A549 (cell line): Measurements from ENCODE around the gene SPP2. TPM values are rescaled to one million over a fixed set of nuclear protein-coding genes. Genes with fewer than 3 reads are reported as not detected.

ENCODE experiments used
- ATAC-seq, 2 experiments: fragments of 200-7000 bp in 1 of 2; fragments of >200 bp in 1 of 2; cut with Nextera tagmentation in 1 of 2; cut with Tn5 transposase in 1 of 2; 3 replicates each; pipeline versions ENCODE4 v1.8.0 to v1.9.1; 2018 to 2020; ENCODE audit warnings: mild to moderate bottlenecking in 1 of 2, moderate library complexity in 1 of 2
- CTCF ChIA-PET: fragments of 300-600 bp; sonication (Branson Sonifier 250); formaldehyde crosslinking; extraction: SDS; loops from one replicate; lab custom pipeline; 2021; ENCODE audit warnings: antibody characterized with exemption, inconsistent platforms; lab: Yijun Ruan, JAX
- POLR2A ChIA-PET: fragments of 350-600 bp; formaldehyde crosslinking; extraction: SDS; loops from one replicate; lab custom pipeline; 2021; ENCODE audit warnings: antibody characterized with exemption, inconsistent platforms; lab: Yijun Ruan, JAX
- DNase-seq, 2 experiments: peaks; one replicate each; pipeline versions ENCODE4 v3.0.0 to v3.0.0-alpha.2; 2011 to 2016; ENCODE audit warnings: low read depth in 1 of 2, low spot score in 1 of 2
- FAIRE-seq: peaks from 2 replicates; lab custom pipeline; 2011; peaks lifted over from hg19 to GRCh38; lab: Jason Lieb, UNC
- H3K27ac ChIP-seq, 2 experiments: fragments of >200 bp; sonication (Bioruptor Twin); formaldehyde crosslinking; 3 replicates each; pipeline ENCODE4 v1.5.1; 2016 to 2017
- H3K4me1 ChIP-seq: fragments of >200 bp; sonication (Bioruptor Twin); formaldehyde crosslinking; 3 replicates; pipeline ENCODE4 v1.6.1; 2016
- H3K4me2 ChIP-seq: fragments of >200 bp; sonication (Bioruptor Twin); formaldehyde crosslinking; 3 replicates; pipeline ENCODE4 v1.6.1; 2016
- H3K4me3 ChIP-seq: fragments of >200 bp; sonication (Bioruptor Twin); formaldehyde crosslinking; 3 replicates; pipeline ENCODE4 v1.5.1; 2016
- H3K9me3 ChIP-seq: fragments of >200 bp; sonication (Bioruptor Twin); formaldehyde crosslinking; 3 replicates; pipeline ENCODE4 v1.6.1; 2016
- ATOH8 ChIP-seq: fragments of 250-450 bp; sonication (Bioruptor Pico); IDR thresholded peaks from 2 replicates; pipeline ENCODE4 v1.5.0; 2020; ENCODE audit warnings: low read depth, mild to moderate bottlenecking, moderate library complexity
- BCL3 ChIP-seq: fragments of >200 bp; sonication (Bioruptor Twin); formaldehyde crosslinking; IDR thresholded peaks from 3 replicates; pipeline ENCODE4 v1.6.1; 2016
- CHD2 ChIP-seq: fragments of 150-350 bp; IDR thresholded peaks from 2 replicates; pipeline ENCODE4 v1.6.1; 2014; ENCODE audit warnings: low read length; ENCODE audit not compliant: partially characterized antibody
- E2F6 ChIP-seq: IDR thresholded peaks from 2 replicates; pipeline ENCODE4 v1.6.1; 2012; ENCODE audit warnings: low read depth, borderline replicate concordance
- HDAC2 ChIP-seq: fragments of 200-600 bp; sonication (generic); IDR thresholded peaks from 2 replicates; pipeline ENCODE4 v1.6.1; 2016
- HMGXB4 ChIP-seq: fragments of 250-450 bp; sonication (Bioruptor Pico); IDR thresholded peaks from 2 replicates; pipeline ENCODE4 v1.5.0; 2021; ENCODE audit warnings: mild to moderate bottlenecking, moderate library complexity, borderline replicate concordance
- NFE2L2 ChIP-seq: fragments of 150-350 bp; conservative IDR thresholded peaks from 2 replicates; pipeline ENCODE4 v1.6.1; 2014; ENCODE audit warnings: low read length
- NPAS2 ChIP-seq: fragments of 250-450 bp; sonication (Bioruptor Pico); IDR thresholded peaks from 2 replicates; pipeline ENCODE4 v1.8.0; 2022; ENCODE audit warnings: mild to moderate bottlenecking, moderate library complexity, borderline replicate concordance
- POLR2A ChIP-seq: IDR thresholded peaks from 2 replicates; pipeline ENCODE4 v1.6.1; 2012; ENCODE audit warnings: mild to moderate bottlenecking, low read length
- RAD21 ChIP-seq, 2 experiments: fragments of >200 bp in 1 of 2; sonication (Bioruptor Twin) in 1 of 2; formaldehyde crosslinking in 1 of 2; IDR thresholded peaks in 1 of 2; conservative IDR thresholded peaks in 1 of 2; 2 replicates in 1 of 2; 3 replicates in 1 of 2; pipeline ENCODE4 v1.6.1; 2012 to 2018; ENCODE audit warnings: inconsistent platforms in 1 of 2
- REST ChIP-seq: fragments of 200-600 bp; sonication (generic); IDR thresholded peaks from 2 replicates; pipeline ENCODE4 v1.6.1; 2016; ENCODE audit warnings: antibody characterized with exemption, mild to moderate bottlenecking, moderate library complexity
- SMC3 ChIP-seq: fragments of >200 bp; sonication (Bioruptor Twin); formaldehyde crosslinking; IDR thresholded peaks from 3 replicates; pipeline ENCODE4 v1.6.1; 2018; ENCODE audit warnings: inconsistent platforms
- ZNF302 ChIP-seq: fragments of 250-450 bp; sonication (Bioruptor Pico); IDR thresholded peaks from 2 replicates; pipeline ENCODE4 v1.9.0; 2021; ENCODE audit warnings: inconsistent platforms, mild to moderate bottlenecking, moderate library complexity
- ZSCAN20 ChIP-seq: fragments of 250-450 bp; sonication (Bioruptor Pico); IDR thresholded peaks from 2 replicates; pipeline ENCODE4 v1.8.0; 2022; ENCODE audit warnings: mild to moderate bottlenecking, moderate library complexity
- WGBS: methylation state at CpG from one replicate; pipeline ENCODE4 v1.1.6; 2017; ENCODE audit errors: missing lambda C conversion rate; 5-methylcytosine and 5-hydroxymethylcytosine counted together
- polyA plus RNA-seq, 4 experiments: library from polyadenylated mRNA; depleted of rRNA in 3 of 4; stranded (reverse); fragments of >200 nt; fragmentation: RNase III in 1 of 4; extraction: RNeasy Plus Mini Kit Qiagen cat#74134 plus additional on column Dnase treatment in 1 of 4; gene quantifications; 2 replicates in 3 of 4; 3 replicates in 1 of 4; pipeline ENCODE4 v1.2.3, GENCODE V29; 2011 to 2017

Gene SPP2
- polyA plus RNA-seq, 2 of the 4 experiments (the other 2 are of a cell fraction), result not detected

- ChIA-PET CTCF (interaction anchor here (1.2 to 1.6 kb wide), 2 partner anchors 12 to 144 kb away, joined by 3 read pairs; no protein-coding TSS in a partner anchor), POLR2A (no interaction called here)
- H3K4me3 ChIP-seq, result no peak overlapping the region
- DNase-seq (no peak), FAIRE-seq (no peak), ATAC-seq (no peak)
- no peak overlapping the region for H3K4me2 ChIP-seq
- WGBS, result 92% methylated on average over 8 of the region's 8 CpGs
- no peaks in the 10 kb centered on the region for H3K9me3 ChIP-seq
- no peak for TF ChIP-seq BCL3
- no peak for TF ChIP-seq ZSCAN20 (CRISPR knock-in tag)
- no peak for TF ChIP-seq NFE2L2
- no peak for TF ChIP-seq CHD2
- TF ChIP-seq POLR2A, result no peak
- no peak for TF ChIP-seq REST
- TF ChIP-seq HMGXB4, result no peak
- TF ChIP-seq RAD21 (conservative IDR thresholded peaks at IDR 0.05 in 1 of 2, IDR thresholded peaks at IDR 0.05 in 1 of 2), result no peak
- TF ChIP-seq NPAS2 (CRISPR knock-in tag), result no peak
- no peak for TF ChIP-seq SMC3
- peak overlapping the region in 1 of 2 experiments; percentile 34; a peak in 3 of 6 replicates for H3K27ac ChIP-seq
- H3K4me1 ChIP-seq, result peaks cover 19% of the 10 kb centered on the region
Measured at GRCh38 chr2:234001380-234002160, 48.9 kb upstream of the SPP2 start.

- no peak for FAIRE-seq
- TF ChIP-seq ATOH8 (CRISPR knock-in tag) (no peak), ZNF302 (no peak), E2F6 (no peak), HDAC2 (no peak)
- POLR2A ChIA-PET, result no interaction called here
- CTCF ChIA-PET, result interaction anchor here (1.2 to 1.6 kb wide), 2 partner anchors 12 to 145 kb away, joined by 3 read pairs; no protein-coding TSS in a partner anchor
- H3K4me3 ChIP-seq, result no peak overlapping the region
- H3K4me1 ChIP-seq, result peaks cover 19% of the 10 kb centered on the region
- no peak for ATAC-seq
- 93% methylated on average over 4 of the region's 4 CpGs for WGBS
- H3K9me3 ChIP-seq, result no peaks in the 10 kb centered on the region
- H3K27ac ChIP-seq, result peak overlapping the region in 1 of 2 experiments; percentile 34; a peak in 3 of 6 replicates
- no peak for DNase-seq
- H3K4me2 ChIP-seq, result no peak overlapping the region
Measured at GRCh38 chr2:234002281-234002680, 48.2 kb upstream of the SPP2 start.
